Liver (tissue), 3 donors: Measurements from ENCODE around the gene PEX11A.
A peak's percentile ranks its signal among the peaks of the same experiment; 100 is the strongest.

ENCODE experiments used
- NR2F2 ChIP-seq: IDR thresholded peaks from 2 replicates; pipeline ENCODE4 v1.6.1; 2016; ENCODE audit warnings: antibody characterized with exemption
- RAD21 ChIP-seq, 2 donors: IDR thresholded peaks; 2 replicates each; pipeline ENCODE4 v1.6.1; 2016; ENCODE audit warnings: antibody characterized with exemption in 2 of 2, mild to moderate bottlenecking in 2 of 2
- TF ChIP-seq, protein P1 (sequence below): fragments of 150-350 bp; IDR thresholded peaks from 2 replicates; pipeline ENCODE4 v1.5.1; 2017; ENCODE audit warnings: improper control_type of control experiment, low read depth, low read length; ENCODE audit not compliant: missing input control
- TF ChIP-seq, protein P2 (sequence below): IDR thresholded peaks from 2 replicates; pipeline ENCODE4 v1.6.1; 2016; ENCODE audit warnings: antibody characterized with exemption
- donor health status: healthy.
- donor health status: healthy.

DNA sequence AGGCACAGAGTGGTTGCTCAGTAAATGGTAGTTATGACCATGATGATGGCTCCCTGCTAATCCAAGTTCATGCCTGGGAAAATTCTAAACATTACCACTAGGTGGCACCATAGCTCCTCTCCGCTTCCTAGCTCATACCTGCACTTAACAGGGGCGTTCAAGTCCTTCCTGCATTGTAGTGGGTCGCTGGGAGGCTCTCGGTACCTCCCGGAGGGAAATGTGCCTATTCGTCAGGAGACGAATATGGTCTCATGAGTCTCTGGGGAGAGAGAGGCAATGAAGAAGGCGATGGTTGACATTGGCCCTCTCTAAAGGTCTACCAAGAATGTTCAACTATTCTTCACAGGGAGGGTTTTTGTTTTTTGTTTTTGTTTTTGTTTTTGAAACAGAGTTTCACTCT, 49.6 kb upstream of the PEX11A start:
- TF ChIP-seq, protein P1, sequence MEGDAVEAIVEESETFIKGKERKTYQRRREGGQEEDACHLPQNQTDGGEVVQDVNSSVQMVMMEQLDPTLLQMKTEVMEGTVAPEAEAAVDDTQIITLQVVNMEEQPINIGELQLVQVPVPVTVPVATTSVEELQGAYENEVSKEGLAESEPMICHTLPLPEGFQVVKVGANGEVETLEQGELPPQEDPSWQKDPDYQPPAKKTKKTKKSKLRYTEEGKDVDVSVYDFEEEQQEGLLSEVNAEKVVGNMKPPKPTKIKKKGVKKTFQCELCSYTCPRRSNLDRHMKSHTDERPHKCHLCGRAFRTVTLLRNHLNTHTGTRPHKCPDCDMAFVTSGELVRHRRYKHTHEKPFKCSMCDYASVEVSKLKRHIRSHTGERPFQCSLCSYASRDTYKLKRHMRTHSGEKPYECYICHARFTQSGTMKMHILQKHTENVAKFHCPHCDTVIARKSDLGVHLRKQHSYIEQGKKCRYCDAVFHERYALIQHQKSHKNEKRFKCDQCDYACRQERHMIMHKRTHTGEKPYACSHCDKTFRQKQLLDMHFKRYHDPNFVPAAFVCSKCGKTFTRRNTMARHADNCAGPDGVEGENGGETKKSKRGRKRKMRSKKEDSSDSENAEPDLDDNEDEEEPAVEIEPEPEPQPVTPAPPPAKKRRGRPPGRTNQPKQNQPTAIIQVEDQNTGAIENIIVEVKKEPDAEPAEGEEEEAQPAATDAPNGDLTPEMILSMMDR: peak; percentile 98
- TF ChIP-seq NR2F2 (no peak), RAD21 (IDR thresholded peaks at IDR 0.05) (peak; percentile 93 to 96)
- TF ChIP-seq, protein P2, sequence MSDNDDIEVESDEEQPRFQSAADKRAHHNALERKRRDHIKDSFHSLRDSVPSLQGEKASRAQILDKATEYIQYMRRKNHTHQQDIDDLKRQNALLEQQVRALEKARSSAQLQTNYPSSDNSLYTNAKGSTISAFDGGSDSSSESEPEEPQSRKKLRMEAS: no peak
